Body of pancreas (tissue), 4 donors: ENCODE results near the gene EFCAB6. TPM values are rescaled to one million over a fixed set of nuclear protein-coding genes. Genes with fewer than 3 reads are reported as not detected.

Experiments
- ATAC-seq: fragments of 150-250 bp; one replicate; pipeline ENCODE4 v1.9.1; 2016
- DNase-seq, 4 donors: peaks; one replicate each; pipeline ENCODE4 v3.0.0-alpha.2; 2019
- H3K27ac ChIP-seq, 4 donors: fragments of 200-600 bp; sonication (generic); 1 replicate in 3 of 4; 2 replicates in 1 of 4; pipeline versions ENCODE4 v1.5.1 to v1.6.1; 2016 to 2019; ENCODE audit warnings: mild to moderate bottlenecking in 1 of 4, mixed read lengths in 1 of 4, moderate library complexity in 1 of 4
- H3K27me3 ChIP-seq, 2 donors: fragments of 200-600 bp; sonication (generic); one replicate each; pipeline ENCODE4 v1.6.0; 2016; ENCODE audit warnings: mild to moderate bottlenecking in 1 of 2
- H3K36me3 ChIP-seq, 2 donors: fragments of 200-600 bp; sonication (generic); replicated peaks in 1 of 2; 2 replicates each; pipeline ENCODE4 v1.5.1; 2016; ENCODE audit warnings: low read depth in 2 of 2; ENCODE audit not compliant: insufficient read depth in 1 of 2
- H3K4me1 ChIP-seq: fragments of 200-600 bp; sonication (generic); one replicate; pipeline ENCODE4 v1.6.0; 2016
- H3K4me3 ChIP-seq, 2 donors: fragments of 200-600 bp; sonication (generic); 1 replicate in 1 of 2; 2 replicates in 1 of 2; pipeline ENCODE4 v1.5.1; 2016 to 2019
- H3K9me3 ChIP-seq, 3 donors: fragments of 200-600 bp; sonication (generic); 1 replicate in 2 of 3; 2 replicates in 1 of 3; pipeline ENCODE4 v1.5.1; 2016
- POLR2A ChIP-seq, 3 donors: fragments of 450-650 bp; IDR thresholded peaks; one replicate each; pipeline ENCODE4 v1.6.1; 2016; ENCODE audit warnings: antibody characterized with exemption in 3 of 3, mild to moderate bottlenecking in 2 of 3
- WGBS, 2 donors: methylation state at CpG; one replicate each; pipeline ENCODE4 v1.1.5; 2017; 5-methylcytosine and 5-hydroxymethylcytosine counted together
- intact Hi-C: fragments of 100-400 bp; cut with DNase I; formaldehyde crosslinking; loops from one replicate; pipeline ENCODE4 v1.15.1; 2023
- total RNA-seq, 2 donors: library from RNA; depleted of rRNA; stranded (reverse); fragments of >200 nt; gene quantifications; one replicate each; pipeline ENCODE4 v1.1.0, GENCODE V29; 2016
- TF ChIP-seq, protein P1 (sequence below), 7 experiments: fragments of 450-650 bp in 4 of 7; fragments of 200-600 bp in 3 of 7; sonication (generic) in 3 of 7; IDR thresholded peaks; one replicate each; pipeline ENCODE4 v1.5.1; 2016 to 2019; ENCODE audit warnings: antibody characterized with exemption in 7 of 7

EFCAB6 gene
- total RNA-seq, 2 donors from 2014 or later = 4.0 to 4.4 TPM

DNA sequence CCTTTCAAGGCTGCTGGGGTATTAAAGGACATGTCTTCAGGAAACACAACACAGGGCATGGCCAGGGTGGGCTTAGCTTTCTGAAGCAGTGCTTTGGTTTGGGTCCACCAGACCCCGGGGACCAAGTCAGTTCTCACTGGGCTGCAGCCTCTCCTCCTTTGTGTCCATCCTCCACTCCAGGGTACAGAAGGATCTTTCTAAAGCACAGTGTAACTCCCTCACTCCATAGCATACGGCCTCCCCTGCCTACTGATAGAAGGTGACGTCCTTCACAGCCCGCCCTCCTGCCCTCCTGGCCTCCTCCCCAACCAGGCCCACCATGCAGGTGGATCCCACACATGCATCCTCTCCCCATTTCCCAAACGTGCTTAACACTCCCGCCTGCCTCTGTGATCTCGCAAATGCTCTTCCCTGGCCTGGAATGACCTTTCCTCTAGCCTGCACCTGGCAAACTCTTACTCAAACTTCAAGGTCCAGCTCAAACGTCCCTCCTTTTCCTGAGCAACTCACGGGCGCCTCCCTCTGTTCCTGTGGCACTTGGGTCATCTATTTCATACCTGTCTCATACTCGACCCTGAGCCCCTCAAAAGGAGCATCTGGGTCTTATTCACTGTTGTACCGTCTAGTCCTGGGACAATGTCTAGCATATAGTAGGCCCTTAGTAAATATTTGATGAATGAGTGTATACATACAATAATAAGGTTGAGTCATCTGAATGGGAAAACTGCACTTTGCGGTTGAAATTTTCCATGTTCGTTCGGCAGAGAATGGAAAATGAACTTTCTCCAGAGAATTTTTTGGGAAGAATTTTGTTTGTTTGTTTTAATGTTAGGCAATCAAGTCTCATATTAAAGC, 187.7 kb downstream of the EFCAB6 start:
- no peaks in the 10 kb centered on the region for H3K36me3 ChIP-seq
- H3K27ac ChIP-seq = no peak overlapping the region
- intact Hi-C loops = no loop called here
- no peak for ATAC-seq
- no peak for DNase-seq
- TF ChIP-seq, protein P1, sequence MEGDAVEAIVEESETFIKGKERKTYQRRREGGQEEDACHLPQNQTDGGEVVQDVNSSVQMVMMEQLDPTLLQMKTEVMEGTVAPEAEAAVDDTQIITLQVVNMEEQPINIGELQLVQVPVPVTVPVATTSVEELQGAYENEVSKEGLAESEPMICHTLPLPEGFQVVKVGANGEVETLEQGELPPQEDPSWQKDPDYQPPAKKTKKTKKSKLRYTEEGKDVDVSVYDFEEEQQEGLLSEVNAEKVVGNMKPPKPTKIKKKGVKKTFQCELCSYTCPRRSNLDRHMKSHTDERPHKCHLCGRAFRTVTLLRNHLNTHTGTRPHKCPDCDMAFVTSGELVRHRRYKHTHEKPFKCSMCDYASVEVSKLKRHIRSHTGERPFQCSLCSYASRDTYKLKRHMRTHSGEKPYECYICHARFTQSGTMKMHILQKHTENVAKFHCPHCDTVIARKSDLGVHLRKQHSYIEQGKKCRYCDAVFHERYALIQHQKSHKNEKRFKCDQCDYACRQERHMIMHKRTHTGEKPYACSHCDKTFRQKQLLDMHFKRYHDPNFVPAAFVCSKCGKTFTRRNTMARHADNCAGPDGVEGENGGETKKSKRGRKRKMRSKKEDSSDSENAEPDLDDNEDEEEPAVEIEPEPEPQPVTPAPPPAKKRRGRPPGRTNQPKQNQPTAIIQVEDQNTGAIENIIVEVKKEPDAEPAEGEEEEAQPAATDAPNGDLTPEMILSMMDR (IDR thresholded peaks at IDR 0.05) = no peak
- TF ChIP-seq POLR2A (IDR thresholded peaks at IDR 0.05) = no peak
- peaks cover 0 to 5% (median 0%) of the 10 kb centered on the region in 3 donors for H3K9me3 ChIP-seq
- H3K4me1 ChIP-seq = no peaks in the 10 kb centered on the region
- WGBS, 2 donors = 82 to 83% methylated on average over 15 of the region's 15 CpGs
- no peaks in the 10 kb centered on the region for H3K27me3 ChIP-seq
- H3K4me3 ChIP-seq = no peak overlapping the region

DNA sequence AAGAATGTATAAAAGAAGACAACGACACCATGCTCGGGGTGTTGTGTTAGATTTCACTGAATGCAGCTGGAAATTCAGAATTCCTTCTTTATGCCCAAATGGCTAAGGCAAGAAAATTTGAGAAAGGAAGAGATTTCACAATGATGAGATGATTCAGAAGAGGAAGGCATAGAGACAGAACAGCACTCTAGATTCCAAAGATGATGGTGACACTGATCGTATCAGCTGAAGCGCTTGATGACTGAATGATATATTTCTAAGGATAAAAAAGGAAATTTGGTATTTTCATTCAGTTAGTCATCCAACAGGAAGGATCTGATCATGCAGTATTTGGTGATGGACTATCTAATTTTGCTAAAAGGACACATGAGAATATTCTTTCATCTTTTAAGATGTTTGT, 189.2 kb downstream of the EFCAB6 start:
- peaks cover 0 to 5% (median 0%) of the 10 kb centered on the region in 3 donors for H3K9me3 ChIP-seq
- TF ChIP-seq, protein P1 (IDR thresholded peaks at IDR 0.05) = no peak
- TF ChIP-seq POLR2A (IDR thresholded peaks at IDR 0.05) = no peak
- H3K27me3 ChIP-seq = no peaks in the 10 kb centered on the region
- H3K27ac ChIP-seq = no peak overlapping the region
- no peak for DNase-seq
- WGBS, 2 donors = 94% methylated on average over 4 of the region's 4 CpGs
- no peak overlapping the region for H3K4me3 ChIP-seq
- no peaks in the 10 kb centered on the region for H3K4me1 ChIP-seq
- ATAC-seq = no peak
- intact Hi-C loops = no loop called here
- H3K36me3 ChIP-seq = no peaks in the 10 kb centered on the region

DNA sequence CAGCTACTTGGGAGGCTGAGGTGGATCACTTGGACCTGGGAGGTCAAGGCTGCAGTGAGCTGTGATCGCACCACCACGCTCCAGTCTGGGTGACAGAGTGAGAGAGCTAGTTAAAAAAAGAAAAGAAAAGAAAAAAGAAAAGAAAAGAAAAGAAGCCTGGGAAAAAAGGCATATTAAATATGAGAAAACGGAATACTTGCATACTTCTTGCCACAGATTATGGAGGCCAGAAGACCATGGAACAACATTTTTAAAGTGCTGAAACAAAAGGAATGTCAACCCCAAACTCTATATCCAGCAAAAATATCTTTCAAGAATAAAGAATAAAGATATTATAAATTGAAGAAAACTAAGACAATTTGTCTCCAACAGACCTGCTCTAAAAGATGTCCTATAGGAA, 191.9 kb downstream of the EFCAB6 start:
- intact Hi-C loops = no loop called here
- Histone ChIP-seq H3K4me3 (no peak overlapping the region), H3K27me3 (no peaks in the 10 kb centered on the region), H3K4me1 (no peaks in the 10 kb centered on the region), H3K27ac (no peak overlapping the region), H3K9me3 (peaks cover 0 to 5% (median 0%) of the 10 kb centered on the region in 3 donors), H3K36me3 (no peaks in the 10 kb centered on the region)
- ATAC-seq (no peak), DNase-seq (no peak)
- TF ChIP-seq, protein P1 (IDR thresholded peaks at IDR 0.05) = no peak
- TF ChIP-seq POLR2A (IDR thresholded peaks at IDR 0.05) = no peak
- 92 to 99% methylated on average over 3 of the region's 3 CpGs for WGBS, 2 donors

DNA sequence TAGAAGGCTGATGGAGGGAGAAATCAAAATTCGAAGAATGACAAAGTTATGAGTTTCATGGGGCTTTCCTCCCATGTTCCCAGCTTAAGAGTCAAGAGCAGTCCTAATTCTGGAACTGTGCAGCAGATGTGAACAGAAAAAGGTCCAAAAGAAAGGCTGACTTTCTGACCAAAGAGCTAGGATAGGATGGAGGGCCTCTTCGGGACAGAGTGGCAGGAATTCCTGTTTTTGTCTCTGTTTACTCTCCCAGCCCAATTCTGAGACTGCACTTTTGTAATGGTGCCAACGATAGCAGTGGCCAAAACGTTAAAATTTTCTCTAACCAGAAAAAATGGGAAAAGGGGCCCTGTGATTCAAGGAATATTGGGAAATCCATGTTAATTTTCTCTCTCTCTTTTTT, 193.6 kb downstream of the EFCAB6 start:
- 71 to 72% methylated on average over 4 of the region's 4 CpGs for WGBS, 2 donors
- intact Hi-C loops = no loop called here
- H3K36me3 ChIP-seq = no peaks in the 10 kb centered on the region
- H3K27ac ChIP-seq = no peak overlapping the region
- H3K9me3 ChIP-seq = peaks cover 0 to 5% (median 0%) of the 10 kb centered on the region in 3 donors
- H3K27me3 ChIP-seq = no peaks in the 10 kb centered on the region
- ATAC-seq = no peak
- no peak for DNase-seq
- TF ChIP-seq POLR2A (IDR thresholded peaks at IDR 0.05) = no peak
- TF ChIP-seq, protein P1 (IDR thresholded peaks at IDR 0.05) = no peak
- H3K4me1 ChIP-seq = no peaks in the 10 kb centered on the region
- no peak overlapping the region for H3K4me3 ChIP-seq

DNA sequence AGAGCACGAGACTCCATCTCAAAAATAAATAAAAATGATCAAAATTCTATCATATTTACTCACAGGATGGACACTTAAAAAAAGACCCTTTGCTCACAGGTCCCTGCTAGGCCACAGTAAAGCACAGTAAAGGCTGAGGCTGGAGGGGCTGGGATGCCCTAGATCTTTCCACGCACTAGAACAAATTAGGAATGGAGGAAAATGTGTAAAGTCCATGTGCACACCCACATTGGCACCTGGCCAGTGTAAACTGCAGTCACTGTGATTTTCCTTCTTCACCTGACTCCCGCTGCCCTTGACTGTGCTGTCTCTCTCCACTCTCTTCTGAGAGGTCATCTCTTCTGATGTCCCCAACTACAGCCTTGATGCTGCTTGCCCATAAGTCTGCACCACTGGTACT, 195.5 kb downstream of the EFCAB6 start:
- peak in 3 of 4 donors; percentile 21 to 54 (median 23) for DNase-seq
- ATAC-seq = no peak
- 38 to 67% methylated on average over 3 of the region's 3 CpGs for WGBS, 2 donors

More for the DNA sequence above, 195.5 kb downstream of the EFCAB6 start:
- intact Hi-C loops = no loop called here
- H3K27me3 ChIP-seq = no peaks in the 10 kb centered on the region
- no peak for TF ChIP-seq POLR2A (IDR thresholded peaks at IDR 0.05)
- TF ChIP-seq, protein P1 (IDR thresholded peaks at IDR 0.05) = no peak
- no peaks in the 10 kb centered on the region for H3K36me3 ChIP-seq
- no peak overlapping the region for H3K4me3 ChIP-seq
- no peak overlapping the region for H3K27ac ChIP-seq
- H3K4me1 ChIP-seq = no peaks in the 10 kb centered on the region
- peaks cover 0 to 5% (median 0%) of the 10 kb centered on the region in 3 donors for H3K9me3 ChIP-seq
